HCT116 (cell line): ENCODE measurements around the gene TRAF3IP1. TPM values are rescaled to one million over a fixed set of nuclear protein-coding genes. Genes with fewer than 3 reads are reported as not detected.

Experiments
- ATAC-seq: fragments of 200-7000 bp; cut with Tn5 transposase; 2 replicates; pipeline ENCODE4 v1.9.1; 2020; ENCODE audit warnings: mild to moderate bottlenecking, moderate library complexity
- BruUV-seq: library from RNA; stranded (reverse); fragments of 400-500 nt; replicated peaks from 2 replicates; lab custom pipeline; 2021; lab: Mats Ljungman, UMichigan
- CTCF ChIA-PET: fragments of 300-600 bp; sonication (Branson Sonifier 250); formaldehyde crosslinking; loops from one replicate; lab custom pipeline; 2021; ENCODE audit warnings: antibody characterized with exemption; lab: Charles Lee
- POLR2A ChIA-PET: fragments of 300-600, 350-600 bp; sonication (Branson Sonifier 250); formaldehyde crosslinking; loops from one replicate; lab custom pipeline; 2021; ENCODE audit warnings: antibody characterized with exemption; lab: Charles Lee
- RAD21 ChIA-PET, 2 experiments: fragments of 300-600 bp; sonication (Branson Sonifier 250); formaldehyde crosslinking; loops; one replicate each; lab custom pipeline; 2023; ENCODE audit warnings: low total read pairs in 2 of 2; ENCODE audit not compliant: uncharacterized antibody in 2 of 2, unreplicated experiment in 2 of 2, low non-redundant PET in 1 of 2; lab: Charles Lee
- DNase-seq: peaks from one replicate; pipeline ENCODE4 v3.0.0-alpha.2; 2010; ENCODE audit warnings: low read depth, low spot score
- H2AFZ ChIP-seq: fragments of 200-600 bp; shearing (Covaris generic), sonication (generic); 2 replicates; pipeline ENCODE4 v1.6.1; 2017; ENCODE audit warnings: low read depth, mixed run types, mixed read lengths, antibody characterized with exemption, low read length; ENCODE audit not compliant: poor library complexity, severe bottlenecking
- H3K27ac ChIP-seq: 2 replicates; pipeline ENCODE4 v1.5.1; 2012; ENCODE audit warnings: low read depth, low read length
- H3K27me3 ChIP-seq: fragments of 200-600 bp; sonication (generic); 2 replicates; pipeline ENCODE4 v1.6.1; 2016; ENCODE audit warnings: mixed run types, low read length, mixed read lengths; ENCODE audit not compliant: insufficient read depth
- H3K36me3 ChIP-seq, 2 experiments: fragments of 200-500 bp in 1 of 2; fragments of 200-600 bp in 1 of 2; sonication (Bioruptor generic) in 1 of 2; sonication (generic) in 1 of 2; 2 replicates each; pipeline versions ENCODE4 v1.5.1 to v1.6.1; 2014 to 2016; ENCODE audit warnings: low read length in 2 of 2, inconsistent platforms in 1 of 2, mixed read lengths in 1 of 2, mixed run types in 1 of 2; ENCODE audit not compliant: insufficient read depth in 2 of 2, control insufficient read depth in 1 of 2
- H3K4me1 ChIP-seq, 2 experiments: fragments of 200-600 bp in 1 of 2; sonication (generic) in 1 of 2; 2 replicates each; pipeline versions ENCODE4 v1.5.1 to v1.6.1; 2012 to 2017; ENCODE audit warnings: low read length in 2 of 2, inconsistent platforms in 1 of 2, mild to moderate bottlenecking in 1 of 2, mixed read lengths in 1 of 2, mixed run types in 1 of 2, moderate library complexity in 1 of 2; ENCODE audit not compliant: insufficient read depth in 2 of 2, control insufficient read depth in 1 of 2
- H3K4me2 ChIP-seq: fragments of 200-600 bp; sonication (generic); 2 replicates; pipeline ENCODE4 v1.6.1; 2017; ENCODE audit warnings: mixed run types, low read length, mixed read lengths
- H3K4me3 ChIP-seq, 2 experiments: fragments of 200-600 bp in 1 of 2; sonication (generic) in 1 of 2; replicated peaks in 1 of 2; 2 replicates each; pipeline ENCODE4 v1.5.1; 2011 to 2016; ENCODE audit warnings: low read length in 2 of 2, control low read depth in 1 of 2, low read depth in 1 of 2, mild to moderate bottlenecking in 1 of 2, mixed read lengths in 1 of 2, mixed run types in 1 of 2
- H3K79me2 ChIP-seq: fragments of 200-600 bp; sonication (generic); 2 replicates; pipeline ENCODE4 v1.6.1; 2017; ENCODE audit warnings: mild to moderate bottlenecking, mixed run types, low read length, moderate library complexity, mixed read lengths; ENCODE audit not compliant: insufficient read depth
- H3K9ac ChIP-seq: fragments of 200-600 bp; sonication (generic); 2 replicates; pipeline ENCODE4 v1.6.1; 2016; ENCODE audit warnings: low read length, mixed read lengths
- H3K9me2 ChIP-seq: fragments of 200-600 bp; sonication (generic), shearing (Covaris generic); 2 replicates; pipeline ENCODE4 v1.6.1; 2017; ENCODE audit warnings: mixed run types, mild to moderate bottlenecking, moderate library complexity; ENCODE audit not compliant: insufficient read depth
- H3K9me3 ChIP-seq, 2 experiments: fragments of 200-500 bp in 1 of 2; fragments of 200-600 bp in 1 of 2; sonication (Bioruptor generic) in 1 of 2; sonication (generic) in 1 of 2; 2 replicates each; pipeline ENCODE4 v1.6.1; 2014 to 2017; ENCODE audit warnings: low read length in 2 of 2, mixed read lengths in 2 of 2, inconsistent platforms in 1 of 2, low read depth in 1 of 2, mild to moderate bottlenecking in 1 of 2, mixed run types in 1 of 2, moderate library complexity in 1 of 2; ENCODE audit not compliant: control insufficient read depth in 1 of 2, insufficient read depth in 1 of 2
- H4K20me1 ChIP-seq: fragments of 200-600 bp; sonication (generic), shearing (Covaris generic); 2 replicates; pipeline ENCODE4 v1.6.1; 2017; ENCODE audit warnings: mixed run types, mild to moderate bottlenecking, moderate library complexity; ENCODE audit not compliant: insufficient read depth
- CBX3 ChIP-seq: IDR thresholded peaks from 2 replicates; pipeline ENCODE4 v1.6.1; 2012; ENCODE audit warnings: low read depth
- CEBPB ChIP-seq: IDR thresholded peaks from 2 replicates; pipeline ENCODE4 v1.6.1; 2012; ENCODE audit warnings: low read depth
- EGR1 ChIP-seq: IDR thresholded peaks from 2 replicates; pipeline ENCODE4 v1.6.1; 2012; ENCODE audit warnings: low read depth
- ELF1 ChIP-seq: IDR thresholded peaks from 2 replicates; pipeline ENCODE4 v1.6.1; 2012; ENCODE audit warnings: low read depth, borderline replicate concordance
- FOSL1 ChIP-seq: IDR thresholded peaks from 2 replicates; pipeline ENCODE4 v1.6.1; 2012; ENCODE audit warnings: low read depth
- JUND ChIP-seq: IDR thresholded peaks from 2 replicates; pipeline ENCODE4 v1.6.1; 2012
- MAX ChIP-seq: IDR thresholded peaks from 2 replicates; pipeline ENCODE4 v1.6.1; 2012
- POLR2A ChIP-seq: IDR thresholded peaks from 2 replicates; pipeline ENCODE4 v1.7.0; 2011; ENCODE audit warnings: borderline replicate concordance; ENCODE audit not compliant: insufficient read depth, insufficient read length; ENCODE audit errors: extremely low read depth
- POLR2AphosphoS5 ChIP-seq: IDR thresholded peaks from 2 replicates; pipeline ENCODE4 v1.6.1; 2011; ENCODE audit warnings: mild to moderate bottlenecking, low read depth, low read length, moderate library complexity
- RAD21 ChIP-seq: IDR thresholded peaks from 2 replicates; pipeline ENCODE4 v1.6.1; 2012; ENCODE audit warnings: low read depth, mild to moderate bottlenecking
- SIN3A ChIP-seq: IDR thresholded peaks from 2 replicates; pipeline ENCODE4 v1.6.1; 2012; ENCODE audit warnings: low read depth
- SP1 ChIP-seq: IDR thresholded peaks from 2 replicates; pipeline ENCODE4 v1.6.1; 2012; ENCODE audit warnings: low read depth
- SRF ChIP-seq: IDR thresholded peaks from 2 replicates; pipeline ENCODE4 v1.6.1; 2012; ENCODE audit warnings: low read depth
- TCF7L2 ChIP-seq: IDR thresholded peaks from 2 replicates; pipeline ENCODE4 v1.7.0; 2011; ENCODE audit warnings: borderline replicate concordance, inconsistent platforms; ENCODE audit not compliant: insufficient read depth, insufficient read length; ENCODE audit errors: extremely low read depth
- YY1 ChIP-seq: IDR thresholded peaks from 2 replicates; pipeline ENCODE4 v1.6.1; 2011; ENCODE audit warnings: low read length, low read depth, moderate library complexity, mild to moderate bottlenecking; ENCODE audit not compliant: insufficient replicate concordance; ENCODE audit errors: extremely low read depth
- ZBTB33 ChIP-seq: IDR thresholded peaks from 2 replicates; pipeline ENCODE4 v1.6.1; 2011; ENCODE audit warnings: mild to moderate bottlenecking, low read length, moderate library complexity; ENCODE audit not compliant: insufficient replicate concordance; ENCODE audit errors: extremely low read depth
- intact Hi-C: fragments of 100-400 bp; cut with micrococcal nuclease; formaldehyde crosslinking; loops from 2 replicates; pipeline ENCODE4 v1.10.0; 2022
- total RNA-seq: library from RNA; stranded (reverse); gene quantifications from one replicate; pipeline ENCODE4 v1.2.1, GENCODE V29; 2021; ENCODE audit not compliant: unreplicated experiment
- TF ChIP-seq, protein P1 (sequence below): IDR thresholded peaks from 2 replicates; pipeline ENCODE4 v1.6.1; 2012
- TF ChIP-seq, protein P2 (sequence below), 3 experiments: fragments of 200-600 bp in 1 of 3; sonication (generic) in 1 of 3; IDR thresholded peaks in 2 of 3; conservative IDR thresholded peaks in 1 of 3; 2 replicates each; pipeline ENCODE4 v1.5.1; 2012 to 2017; ENCODE audit warnings: low read depth in 2 of 3, low read length in 2 of 3, antibody characterized with exemption in 1 of 3, borderline replicate concordance in 1 of 3, control low read depth in 1 of 3, mild to moderate bottlenecking in 1 of 3, mixed read lengths in 1 of 3, mixed run types in 1 of 3, moderate library complexity in 1 of 3; ENCODE audit not compliant: insufficient read depth in 1 of 3

The TRAF3IP1 gene
- total RNA-seq, 1 experiment from 2014 or later, result 19.4 TPM

DNA sequence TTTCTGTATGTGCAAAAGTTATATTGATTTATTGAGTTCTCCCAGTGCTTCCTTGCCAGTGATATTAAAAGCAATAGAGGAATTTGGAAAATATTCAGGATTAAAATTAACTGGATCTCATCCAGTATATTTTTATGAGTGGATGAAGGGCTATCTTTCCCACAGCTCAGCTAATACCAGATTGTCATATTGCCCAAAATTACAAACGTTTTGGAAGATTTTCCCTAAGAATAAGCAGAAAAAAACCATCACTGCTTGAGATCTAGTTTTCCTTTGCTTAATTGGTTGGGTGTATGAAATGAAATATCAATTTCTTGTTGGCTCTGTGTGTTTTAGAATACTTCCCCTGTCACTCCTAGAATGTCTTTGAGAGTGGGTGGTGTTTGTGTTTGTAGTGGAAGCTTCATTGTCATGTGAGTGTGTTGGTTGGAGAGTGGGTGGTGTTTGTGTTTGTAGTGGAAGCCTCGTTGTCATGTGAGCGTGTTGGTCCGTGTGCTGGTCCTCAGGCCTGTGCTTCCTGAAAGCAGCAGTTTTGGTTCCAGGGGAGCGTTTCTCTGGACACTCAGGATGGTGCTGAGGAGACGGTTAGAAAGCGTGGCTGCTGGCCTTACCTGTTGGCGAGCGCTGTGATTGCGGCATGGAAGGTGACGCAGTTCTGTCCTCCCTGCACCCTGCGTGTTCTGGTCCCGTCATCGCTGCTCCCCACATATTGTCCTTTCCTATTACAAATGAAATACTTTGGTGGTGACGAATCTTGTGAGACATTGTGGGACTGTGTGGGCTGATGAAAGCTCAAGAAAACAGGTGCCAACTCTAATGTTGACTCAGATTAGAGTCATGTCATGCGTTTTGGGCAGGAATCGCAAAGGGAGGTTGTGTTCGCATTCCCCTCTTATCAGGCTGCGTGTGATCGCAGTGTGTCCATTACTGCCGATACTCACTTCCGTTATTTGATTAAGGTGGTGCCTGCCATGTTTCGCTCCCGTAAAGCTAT lies 118.8 kb downstream of the TRAF3IP1 start:
- no peaks in the 10 kb centered on the region for H4K20me1 ChIP-seq
- intact Hi-C loops, result loop anchor here (1.0 kb wide), 1 partner anchor 69 kb away; no protein-coding TSS in a partner anchor
- peak; percentile 97 for DNase-seq
- H3K9me3 ChIP-seq, result no peaks in the 10 kb centered on the region
- CTCF ChIA-PET, result interaction anchor here (1.2 to 1.7 kb wide), 3 partner anchors 69 to 176 kb away, joined by 3 to 8 read pairs (median 3); no protein-coding TSS in a partner anchor
- H3K79me2 ChIP-seq, result peaks cover 76% of the 10 kb centered on the region
- peaks cover 21 to 48% of the 10 kb centered on the region in 2 experiments for H3K4me1 ChIP-seq
- TSS peak; percentile 94 for BruUV-seq
- H2AFZ ChIP-seq, result no peak overlapping the region
- peaks cover 10 to 14% of the 10 kb centered on the region in 2 experiments; a peak in 2 of 4 replicates for H3K36me3 ChIP-seq
- POLR2A ChIA-PET, result interaction anchor here (0.9 to 1.2 kb wide), 5 partner anchors 8 to 62 kb away, joined by 3 to 4 read pairs (median 3); no protein-coding TSS in a partner anchor
- peak overlapping the region; percentile 34 to 39 for H3K4me3 ChIP-seq
- peak overlapping the region; percentile 71 for H3K4me2 ChIP-seq
- RAD21 ChIA-PET, result no interaction called here
- ATAC-seq, result peak; percentile 90
- no peaks in the 10 kb centered on the region for H3K27me3 ChIP-seq
- peak overlapping the region; percentile 47 for H3K9ac ChIP-seq
- TF ChIP-seq ELF1, result no peak
- TF ChIP-seq, protein P1, sequence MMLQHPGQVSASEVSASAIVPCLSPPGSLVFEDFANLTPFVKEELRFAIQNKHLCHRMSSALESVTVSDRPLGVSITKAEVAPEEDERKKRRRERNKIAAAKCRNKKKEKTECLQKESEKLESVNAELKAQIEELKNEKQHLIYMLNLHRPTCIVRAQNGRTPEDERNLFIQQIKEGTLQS, result peak; percentile 77; the same call in 1 of the 2 replicates
- peak; percentile 61 for TF ChIP-seq YY1
- TF ChIP-seq CEBPB, result peak; percentile 97
- TF ChIP-seq SRF, result peak; percentile 82
- TF ChIP-seq RAD21, result 0 out of 2 replicates have a peak, but pooled peaks have one; percentile 9
- TF ChIP-seq JUND, result peak; percentile 97
- TF ChIP-seq EGR1, result peak; percentile 87
- TF ChIP-seq POLR2A, result no peak
- TF ChIP-seq SIN3A, result peak; percentile 97
- TF ChIP-seq, protein P2, sequence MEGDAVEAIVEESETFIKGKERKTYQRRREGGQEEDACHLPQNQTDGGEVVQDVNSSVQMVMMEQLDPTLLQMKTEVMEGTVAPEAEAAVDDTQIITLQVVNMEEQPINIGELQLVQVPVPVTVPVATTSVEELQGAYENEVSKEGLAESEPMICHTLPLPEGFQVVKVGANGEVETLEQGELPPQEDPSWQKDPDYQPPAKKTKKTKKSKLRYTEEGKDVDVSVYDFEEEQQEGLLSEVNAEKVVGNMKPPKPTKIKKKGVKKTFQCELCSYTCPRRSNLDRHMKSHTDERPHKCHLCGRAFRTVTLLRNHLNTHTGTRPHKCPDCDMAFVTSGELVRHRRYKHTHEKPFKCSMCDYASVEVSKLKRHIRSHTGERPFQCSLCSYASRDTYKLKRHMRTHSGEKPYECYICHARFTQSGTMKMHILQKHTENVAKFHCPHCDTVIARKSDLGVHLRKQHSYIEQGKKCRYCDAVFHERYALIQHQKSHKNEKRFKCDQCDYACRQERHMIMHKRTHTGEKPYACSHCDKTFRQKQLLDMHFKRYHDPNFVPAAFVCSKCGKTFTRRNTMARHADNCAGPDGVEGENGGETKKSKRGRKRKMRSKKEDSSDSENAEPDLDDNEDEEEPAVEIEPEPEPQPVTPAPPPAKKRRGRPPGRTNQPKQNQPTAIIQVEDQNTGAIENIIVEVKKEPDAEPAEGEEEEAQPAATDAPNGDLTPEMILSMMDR (IDR thresholded peaks at IDR 0.05 in 2 of 3, conservative IDR thresholded peaks at IDR 0.05 in 1 of 3; ENCODE audit: borderline replicate concordance in 1 of 3, insufficient read depth in 1 of 3, low read depth in 2 of 3, low read length in 2 of 3), result no peak
- peak; percentile 79 for TF ChIP-seq POLR2AphosphoS5
- TF ChIP-seq SP1, result peak; percentile 96
- TF ChIP-seq ZBTB33, result peak; percentile 81
- TF ChIP-seq CBX3, result peak; percentile 96
- peak; percentile 97 for TF ChIP-seq FOSL1
- no peak for TF ChIP-seq TCF7L2
- peak; percentile 91 for TF ChIP-seq MAX
- no peaks in the 10 kb centered on the region for H3K9me2 ChIP-seq
- H3K27ac ChIP-seq, result peak overlapping the region; percentile 60
